Mesendoderm (in vitro differentiated cells): ENCODE data around the gene MVB12B.

Experiments used
- DNase-seq: peaks from one replicate; pipeline ENCODE4 v3.0.0; 2013
- H2AK5ac ChIP-seq: 2 replicates; pipeline ENCODE4 v1.6.1; 2013; ENCODE audit warnings: low read length, inconsistent platforms
- H2BK120ac ChIP-seq: 2 replicates; pipeline ENCODE4 v1.6.1; 2013; ENCODE audit warnings: low read depth, mild to moderate bottlenecking, low read length, moderate library complexity, mixed read lengths
- H2BK15ac ChIP-seq: replicated peaks from 2 replicates; pipeline ENCODE4 v1.6.1; 2013; ENCODE audit warnings: low read depth, mild to moderate bottlenecking, moderate library complexity
- H2BK5ac ChIP-seq: 2 replicates; pipeline ENCODE4 v1.6.1; 2013; ENCODE audit warnings: low read length, inconsistent platforms
- H3K18ac ChIP-seq: 2 replicates; pipeline ENCODE4 v1.6.1; 2013; ENCODE audit warnings: mild to moderate bottlenecking, low read length, mixed read lengths
- H3K23ac ChIP-seq: one replicate; pipeline ENCODE4 v1.6.1; 2013; ENCODE audit warnings: low read length
- H3K27ac ChIP-seq: 2 replicates; pipeline ENCODE4 v1.5.1; 2013; ENCODE audit warnings: low read depth, mild to moderate bottlenecking, inconsistent platforms, low read length, moderate library complexity
- H3K27me3 ChIP-seq: 2 replicates; pipeline ENCODE4 v1.6.1; 2013; ENCODE audit warnings: low read length, control low read depth, mild to moderate bottlenecking, inconsistent platforms; ENCODE audit not compliant: insufficient read depth, poor library complexity
- H3K36me3 ChIP-seq: 2 replicates; pipeline ENCODE4 v1.6.1; 2013; ENCODE audit warnings: low read length, inconsistent platforms; ENCODE audit not compliant: control insufficient read depth, insufficient read depth
- H3K4ac ChIP-seq: one replicate; pipeline ENCODE4 v1.6.1; 2013; ENCODE audit warnings: low read depth, mild to moderate bottlenecking, low read length, moderate library complexity
- H3K4me1 ChIP-seq: 2 replicates; pipeline ENCODE4 v1.6.1; 2013; ENCODE audit warnings: low read depth, low read length, inconsistent platforms; ENCODE audit not compliant: control insufficient read depth
- H3K4me2 ChIP-seq: 2 replicates; pipeline ENCODE4 v1.6.1; 2013; ENCODE audit warnings: low read length
- H3K4me3 ChIP-seq: 2 replicates; pipeline ENCODE4 v1.5.1; 2013; ENCODE audit warnings: mild to moderate bottlenecking, low read length
- H3K56ac ChIP-seq: one replicate; pipeline ENCODE4 v1.6.1; 2013; ENCODE audit warnings: low read length
- H3K79me1 ChIP-seq: 2 replicates; pipeline ENCODE4 v1.6.1; 2013; ENCODE audit warnings: low read length, inconsistent platforms
- H3K79me2 ChIP-seq: 2 replicates; pipeline ENCODE4 v1.6.1; 2013; ENCODE audit warnings: mild to moderate bottlenecking, low read length; ENCODE audit not compliant: control insufficient read depth, insufficient read depth
- H3K9ac ChIP-seq: 2 replicates; pipeline ENCODE4 v1.6.1; 2013; ENCODE audit warnings: low read length, inconsistent platforms
- H4K5ac ChIP-seq: one replicate; pipeline ENCODE4 v1.6.1; 2013; ENCODE audit warnings: low read length
- H4K8ac ChIP-seq: one replicate; pipeline ENCODE4 v1.6.1; 2013; ENCODE audit warnings: low read depth, mild to moderate bottlenecking, control low read depth, low read length, moderate library complexity
- WGBS: extraction: QIAGEN DNeasy Blood & Tissue Kit; methylation state at CpG from one replicate; pipeline ENCODE4 v1.1.7; 2013; ENCODE audit warnings: low lambda C conversion rate, missing lambda C conversion rate; ENCODE audit not compliant: insufficient coverage; ENCODE audit errors: extremely low coverage; 5-methylcytosine and 5-hydroxymethylcytosine counted together

MVB12B gene

GRCh38 chr9:126508171-126508591 is 181.6 kb downstream of the MVB12B start:
- no peak overlapping the region for H2BK5ac ChIP-seq
- no peak overlapping the region for H2AK5ac ChIP-seq
- H2BK120ac ChIP-seq = no peak overlapping the region
- H3K4ac ChIP-seq = no peak overlapping the region
- no peak overlapping the region for H3K18ac ChIP-seq
- H3K36me3 ChIP-seq = no peaks in the 10 kb centered on the region
- no peak overlapping the region for H4K8ac ChIP-seq
- H3K27me3 ChIP-seq = no peaks in the 10 kb centered on the region
- H3K23ac ChIP-seq = no peak overlapping the region
- no peaks in the 10 kb centered on the region for H3K79me1 ChIP-seq
- H3K79me2 ChIP-seq = no peaks in the 10 kb centered on the region
- DNase-seq = no peak
- no peak overlapping the region for H3K27ac ChIP-seq
- no peak overlapping the region for H4K5ac ChIP-seq
- no peak overlapping the region for H3K9ac ChIP-seq
- no peak overlapping the region for H3K56ac ChIP-seq
- no CpG with 5 or more reads among the region's 12 CpGs for WGBS
- no peaks in the 10 kb centered on the region for H3K4me1 ChIP-seq
- H2BK15ac ChIP-seq = no peak overlapping the region
- no peak overlapping the region for H3K4me2 ChIP-seq
- H3K4me3 ChIP-seq = no peak overlapping the region

DNA sequence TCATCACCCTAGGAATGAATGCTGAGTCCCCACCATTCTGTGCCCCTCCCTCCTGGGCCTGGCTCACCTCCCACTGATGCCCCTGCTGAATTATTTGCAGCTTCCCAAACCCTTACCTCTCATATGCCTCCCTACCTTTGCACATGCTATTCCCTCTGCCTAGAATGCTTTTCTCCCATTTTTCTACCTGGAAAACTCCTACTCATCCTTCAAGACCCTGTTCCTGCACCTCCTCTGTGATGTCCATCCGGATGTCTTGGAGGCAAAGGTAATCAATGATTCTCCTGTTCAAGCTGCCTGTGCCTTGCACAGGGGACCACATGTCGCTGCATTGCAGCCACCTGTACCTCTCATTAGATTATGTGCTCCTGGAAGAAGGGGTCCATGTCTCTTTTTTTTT is 182.3 kb downstream of the MVB12B start:
- Histone ChIP-seq H3K36me3 (no peaks in the 10 kb centered on the region), H2BK5ac (no peak overlapping the region), H3K18ac (no peak overlapping the region), H3K27me3 (no peaks in the 10 kb centered on the region), H3K4me1 (peaks cover 3% of the 10 kb centered on the region), H3K79me2 (no peaks in the 10 kb centered on the region), H3K4me2 (no peak overlapping the region), H3K79me1 (no peaks in the 10 kb centered on the region), H4K5ac (no peak overlapping the region), H3K27ac (no peak overlapping the region), H2BK15ac (no peak overlapping the region), H2AK5ac (no peak overlapping the region), H4K8ac (no peak overlapping the region), H3K9ac (no peak overlapping the region), H3K4me3 (no peak overlapping the region), H2BK120ac (no peak overlapping the region), H3K23ac (no peak overlapping the region), H3K56ac (no peak overlapping the region), H3K4ac (no peak overlapping the region)
- no CpG with 5 or more reads among the region's 2 CpGs for WGBS
- DNase-seq = no peak

DNA sequence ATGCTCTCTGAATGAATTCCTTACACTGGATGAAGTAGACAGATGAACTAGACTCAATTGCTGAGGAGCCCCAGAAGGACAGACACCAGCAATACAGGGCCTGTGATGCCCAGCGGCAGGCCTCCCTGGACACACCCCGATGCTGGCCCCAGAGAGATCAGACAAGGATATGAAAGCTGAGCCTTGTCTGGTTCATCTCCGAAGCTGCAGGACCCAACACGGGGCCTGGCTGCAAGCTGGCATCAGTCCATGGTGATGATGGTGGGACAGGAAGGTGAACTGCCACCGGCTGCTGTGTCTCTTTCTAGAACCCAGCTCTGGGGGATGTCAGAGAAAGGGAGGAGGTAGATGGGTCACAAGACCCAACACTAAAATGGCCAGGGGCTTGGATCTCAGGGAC is 183.1 kb downstream of the MVB12B start:
- H3K56ac ChIP-seq = no peak overlapping the region
- H3K18ac ChIP-seq = no peak overlapping the region
- no peak overlapping the region for H3K4ac ChIP-seq
- DNase-seq = no peak
- no peak overlapping the region for H2AK5ac ChIP-seq
- H3K23ac ChIP-seq = no peak overlapping the region
- H3K79me2 ChIP-seq = no peaks in the 10 kb centered on the region
- no peak overlapping the region for H3K4me2 ChIP-seq
- no peak overlapping the region for H3K4me3 ChIP-seq
- no peaks in the 10 kb centered on the region for H3K27me3 ChIP-seq
- H3K79me1 ChIP-seq = no peaks in the 10 kb centered on the region
- no peak overlapping the region for H4K5ac ChIP-seq
- H4K8ac ChIP-seq = no peak overlapping the region
- H2BK15ac ChIP-seq = no peak overlapping the region
- H3K4me1 ChIP-seq = peaks cover 4% of the 10 kb centered on the region
- no peak overlapping the region for H2BK5ac ChIP-seq
- no peak overlapping the region for H2BK120ac ChIP-seq
- H3K9ac ChIP-seq = no peak overlapping the region
- H3K36me3 ChIP-seq = no peaks in the 10 kb centered on the region
- H3K27ac ChIP-seq = no peak overlapping the region
- whole genome bisulfite sequencing = no CpG with 5 or more reads among the region's 5 CpGs

DNA sequence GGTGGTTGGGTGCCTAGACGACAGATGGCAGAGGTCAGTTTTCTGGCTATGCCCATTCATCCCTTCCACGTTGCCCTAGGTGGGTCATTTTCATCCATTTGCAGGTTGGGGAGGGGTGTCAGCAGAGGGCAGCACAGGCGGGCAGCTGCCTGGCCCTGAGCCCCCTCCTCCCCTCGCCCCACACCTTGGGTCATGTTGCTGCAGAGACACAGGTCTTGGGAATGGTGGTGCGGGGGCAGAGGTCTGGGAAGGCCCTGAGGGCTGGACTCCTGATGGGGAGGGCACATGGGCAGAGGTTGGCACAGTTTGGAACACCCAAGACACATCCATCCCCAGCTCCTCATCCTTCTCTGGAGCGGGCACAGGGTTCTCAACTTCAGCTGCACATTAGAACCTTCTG is 183.9 kb downstream of the MVB12B start:
- no peak overlapping the region for H2AK5ac ChIP-seq
- H2BK5ac ChIP-seq = no peak overlapping the region
- no peak overlapping the region for H2BK15ac ChIP-seq
- H3K9ac ChIP-seq = no peak overlapping the region
- H3K23ac ChIP-seq = no peak overlapping the region
- peaks cover 4% of the 10 kb centered on the region for H3K4me1 ChIP-seq
- no peaks in the 10 kb centered on the region for H3K27me3 ChIP-seq
- H3K79me1 ChIP-seq = no peaks in the 10 kb centered on the region
- no peak overlapping the region for H4K8ac ChIP-seq
- no peak overlapping the region for H3K18ac ChIP-seq
- DNase-seq = no peak
- H3K4ac ChIP-seq = no peak overlapping the region
- H3K36me3 ChIP-seq = no peaks in the 10 kb centered on the region
- H3K56ac ChIP-seq = no peak overlapping the region
- H3K4me3 ChIP-seq = no peak overlapping the region
- H4K5ac ChIP-seq = no peak overlapping the region
- H2BK120ac ChIP-seq = no peak overlapping the region
- no CpG with 5 or more reads among the region's 6 CpGs for WGBS
- H3K27ac ChIP-seq = no peak overlapping the region
- H3K4me2 ChIP-seq = no peak overlapping the region
- no peaks in the 10 kb centered on the region for H3K79me2 ChIP-seq

- H3K23ac ChIP-seq = no peak overlapping the region
- H3K4me3 ChIP-seq = no peak overlapping the region
- no peaks in the 10 kb centered on the region for H3K79me2 ChIP-seq
- no peaks in the 10 kb centered on the region for H3K79me1 ChIP-seq
- H3K4me2 ChIP-seq = no peak overlapping the region
- H3K18ac ChIP-seq = no peak overlapping the region
- H3K4ac ChIP-seq = no peak overlapping the region
- no peak overlapping the region for H3K27ac ChIP-seq
- no peak overlapping the region for H2BK120ac ChIP-seq
- no peaks in the 10 kb centered on the region for H3K36me3 ChIP-seq
- H3K27me3 ChIP-seq = no peaks in the 10 kb centered on the region
- H3K56ac ChIP-seq = no peak overlapping the region
- H2BK15ac ChIP-seq = no peak overlapping the region
- no peak overlapping the region for H4K5ac ChIP-seq
- H3K9ac ChIP-seq = no peak overlapping the region
- no peak for DNase-seq
- H2BK5ac ChIP-seq = no peak overlapping the region
- no peak overlapping the region for H4K8ac ChIP-seq
- H2AK5ac ChIP-seq = no peak overlapping the region
- H3K4me1 ChIP-seq = peaks cover 4% of the 10 kb centered on the region
Measured at GRCh38 chr9:126511411-126511810, 184.8 kb downstream of the MVB12B start.

DNA sequence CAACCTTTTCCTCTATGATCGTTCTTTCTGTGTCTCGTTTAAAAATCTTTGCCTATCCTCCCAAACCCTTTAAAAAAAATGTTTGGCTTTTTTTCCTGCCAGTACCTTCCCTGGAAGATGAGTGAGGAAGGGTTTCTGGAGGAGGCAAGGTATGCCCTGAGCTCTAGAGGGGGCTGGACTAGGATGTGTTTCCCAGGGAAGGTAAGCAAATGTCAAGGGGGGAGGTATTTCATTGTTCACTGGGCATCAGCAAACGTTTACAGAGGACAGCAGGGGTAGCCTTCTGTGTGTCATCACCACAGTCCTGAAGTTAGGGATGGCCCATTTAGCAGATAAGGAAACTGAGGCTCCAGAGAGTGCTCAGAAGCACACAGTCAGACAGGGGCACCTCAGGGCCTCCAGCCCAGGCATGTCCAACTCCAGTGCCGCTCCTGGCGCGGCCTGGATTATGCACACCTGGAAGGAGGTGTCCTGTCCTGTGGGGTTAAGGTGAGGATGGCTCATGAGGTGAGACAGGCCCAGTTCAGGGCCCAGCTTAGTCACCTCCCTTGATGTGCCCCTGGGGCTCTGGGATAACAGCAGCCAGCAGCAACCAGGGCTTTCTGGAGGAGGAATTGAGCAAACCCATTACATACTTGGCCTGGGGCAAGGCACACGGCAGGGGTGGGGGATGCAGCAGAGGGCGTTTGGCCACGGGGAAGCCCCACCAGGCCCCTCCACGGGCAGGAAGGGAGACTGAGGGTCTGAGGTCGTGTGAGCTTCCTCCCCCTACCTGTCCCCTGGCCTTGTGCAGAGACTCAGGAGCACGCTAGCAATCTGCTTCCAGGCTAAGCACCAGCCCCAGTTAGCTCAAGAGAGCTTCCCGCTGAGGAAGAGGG is 186.8 kb downstream of the MVB12B start:
- Histone ChIP-seq H4K8ac (no peak overlapping the region), H3K9ac (peak overlapping the region; percentile 49), H2AK5ac (no peak overlapping the region), H3K4me2 (peak overlapping the region; percentile 43), H3K4me3 (no peak overlapping the region), H3K79me2 (no peaks in the 10 kb centered on the region), H3K79me1 (no peaks in the 10 kb centered on the region), H3K18ac (no peak overlapping the region), H3K27me3 (no peaks in the 10 kb centered on the region), H3K56ac (peak overlapping the region; percentile 86), H2BK5ac (no peak overlapping the region), H3K4ac (no peak overlapping the region), H2BK15ac (no peak overlapping the region), H4K5ac (no peak overlapping the region), H2BK120ac (no peak overlapping the region), H3K4me1 (peaks cover 7% of the 10 kb centered on the region), H3K23ac (no peak overlapping the region), H3K36me3 (no peaks in the 10 kb centered on the region), H3K27ac (no peak overlapping the region)
- no CpG with 5 or more reads among the region's 13 CpGs for WGBS
- peak; percentile 67 for DNase-seq
